GM23338 (cell line): ENCODE data around the gene TBRG4. TPM values are rescaled to one million over a fixed set of nuclear protein-coding genes. Genes with fewer than 3 reads are reported as not detected.

Experiments used
- ATAC-seq: fragments of 200-7000 bp; cut with Tn5 transposase; 3 replicates; pipeline ENCODE4 v1.9.1; 2020
- DNase-seq: peaks from one replicate; pipeline ENCODE4 v3.0.0-alpha.2; 2015; ENCODE audit warnings: low spot score
- H2AFZ ChIP-seq: fragments of 200-600 bp; sonication (generic); 2 replicates; pipeline ENCODE4 v1.8.0; 2016; ENCODE audit warnings: antibody characterized with exemption, mild to moderate bottlenecking, moderate library complexity
- H3F3A ChIP-seq: fragments of 200-600 bp; sonication (generic); replicated peaks from 2 replicates; pipeline ENCODE4 v1.8.0; 2017; ENCODE audit warnings: antibody characterized with exemption, mixed run types, low read depth
- H3K27ac ChIP-seq: fragments of 200-600 bp; sonication (generic); 2 replicates; pipeline ENCODE4 v1.6.1; 2016; ENCODE audit warnings: low read depth
- H3K27me3 ChIP-seq: fragments of 200-600 bp; sonication (generic); 2 replicates; pipeline ENCODE4 v1.8.0; 2016; ENCODE audit warnings: mild to moderate bottlenecking, mixed run types, moderate library complexity; ENCODE audit not compliant: insufficient read depth
- H3K36me3 ChIP-seq: fragments of 200-600 bp; sonication (generic); 2 replicates; pipeline ENCODE4 v1.8.0; 2016; ENCODE audit warnings: mild to moderate bottlenecking; ENCODE audit not compliant: insufficient read depth
- H3K4me1 ChIP-seq: fragments of 200-600 bp; sonication (generic); 2 replicates; pipeline ENCODE4 v1.8.0; 2016; ENCODE audit warnings: mild to moderate bottlenecking, moderate library complexity; ENCODE audit not compliant: insufficient read depth
- H3K4me2 ChIP-seq: fragments of 200-600 bp; sonication (generic); 2 replicates; pipeline ENCODE4 v1.7.1; 2017; ENCODE audit warnings: mixed run types
- H3K4me3 ChIP-seq: fragments of 200-600 bp; sonication (generic); 2 replicates; pipeline ENCODE4 v1.6.1; 2016; ENCODE audit warnings: mixed run types
- H3K79me2 ChIP-seq: fragments of 200-600 bp; sonication (generic); replicated peaks from 2 replicates; pipeline ENCODE4 v1.8.0; 2017; ENCODE audit warnings: mild to moderate bottlenecking; ENCODE audit not compliant: insufficient read depth
- H3K9me2 ChIP-seq: fragments of 200-600 bp; sonication (generic); 2 replicates; pipeline ENCODE4 v1.8.0; 2017; ENCODE audit not compliant: insufficient read depth
- H4K20me1 ChIP-seq: fragments of 200-600 bp; sonication (generic); replicated peaks from 2 replicates; pipeline ENCODE4 v1.8.0; 2017; ENCODE audit warnings: mild to moderate bottlenecking; ENCODE audit not compliant: insufficient read depth
- H3K27ac Mint-ChIP-seq: 2 replicates; pipeline ENCODE4 v1.8.0; 2020; ENCODE audit warnings: inconsistent platforms, mild to moderate bottlenecking, moderate library complexity, mixed read lengths
- H3K27me3 Mint-ChIP-seq: 3 replicates; pipeline ENCODE4 v1.8.0; 2022; ENCODE audit warnings: low read depth, mild to moderate bottlenecking, moderate library complexity, mixed read lengths, inconsistent platforms; ENCODE audit not compliant: insufficient read depth, poor library complexity
- H3K36me3 Mint-ChIP-seq: 3 replicates; pipeline ENCODE4 v1.8.0; 2021; ENCODE audit warnings: low read depth, mild to moderate bottlenecking, inconsistent platforms, moderate library complexity, mixed read lengths
- H3K4me1 Mint-ChIP-seq: 3 replicates; pipeline ENCODE4 v1.8.0; 2020; ENCODE audit warnings: mild to moderate bottlenecking, inconsistent platforms, mixed read lengths
- H3K4me3 Mint-ChIP-seq: 3 replicates; pipeline ENCODE4 v1.8.0; 2021; ENCODE audit warnings: moderate library complexity, mild to moderate bottlenecking, inconsistent platforms, mixed read lengths
- H3K9me3 Mint-ChIP-seq: 3 replicates; pipeline ENCODE4 v1.8.0; 2020; ENCODE audit warnings: moderate library complexity, mild to moderate bottlenecking, inconsistent platforms, mixed read lengths
- POLR2AphosphoS5 ChIP-seq: IDR thresholded peaks from 2 replicates; pipeline ENCODE4 v1.6.1; 2016; ENCODE audit warnings: antibody characterized with exemption, low read depth
- STAT1 ChIP-seq: IDR thresholded peaks from one replicate; pipeline ENCODE4 v1.6.1; 2016; ENCODE audit warnings: antibody characterized with exemption; ENCODE audit not compliant: unreplicated experiment
- ZNF331 ChIP-seq: fragments of 250-450 bp; sonication (Bioruptor Pico); IDR thresholded peaks from 2 replicates; pipeline ENCODE4 v1.5.0; 2020; ENCODE audit warnings: low read depth, mild to moderate bottlenecking, moderate library complexity
- ZNF462 ChIP-seq: fragments of 250-450 bp; sonication (Bioruptor Pico); IDR thresholded peaks from 2 replicates; pipeline ENCODE4 v1.5.0; 2020; ENCODE audit warnings: mild to moderate bottlenecking, moderate library complexity
- polyA plus RNA-seq: library from polyadenylated mRNA; unstranded; fragments of >200 nt; fragmentation: Nextera tagmentation; extraction: Ambion mirVana; gene quantifications from 2 replicates; pipeline ENCODE4 v1.2.1, GENCODE V29; 2016
- total RNA-seq: library from RNA; depleted of rRNA; stranded (reverse); fragments of >200 nt; shearing (Covaris generic); gene quantifications from 2 replicates; pipeline ENCODE4 v1.2.3, GENCODE V29; 2014
- TF ChIP-seq, protein P1 (sequence below): IDR thresholded peaks from one replicate; pipeline ENCODE4 v1.6.1; 2018; ENCODE audit warnings: antibody characterized with exemption; ENCODE audit not compliant: unreplicated experiment

Gene TBRG4
- total and polyA plus RNA-seq, 2 experiments from 2014 or later = 72.5 to 162 TPM

GRCh38 chr7:45106820-45107219 lies 4.7 kb downstream of the TBRG4 start (continued):
- TF ChIP-seq ZNF462 (CRISPR knock-in tag) (no peak), STAT1 (no peak), POLR2AphosphoS5 (no peak), ZNF331 (CRISPR knock-in tag) (no peak)

DNA sequence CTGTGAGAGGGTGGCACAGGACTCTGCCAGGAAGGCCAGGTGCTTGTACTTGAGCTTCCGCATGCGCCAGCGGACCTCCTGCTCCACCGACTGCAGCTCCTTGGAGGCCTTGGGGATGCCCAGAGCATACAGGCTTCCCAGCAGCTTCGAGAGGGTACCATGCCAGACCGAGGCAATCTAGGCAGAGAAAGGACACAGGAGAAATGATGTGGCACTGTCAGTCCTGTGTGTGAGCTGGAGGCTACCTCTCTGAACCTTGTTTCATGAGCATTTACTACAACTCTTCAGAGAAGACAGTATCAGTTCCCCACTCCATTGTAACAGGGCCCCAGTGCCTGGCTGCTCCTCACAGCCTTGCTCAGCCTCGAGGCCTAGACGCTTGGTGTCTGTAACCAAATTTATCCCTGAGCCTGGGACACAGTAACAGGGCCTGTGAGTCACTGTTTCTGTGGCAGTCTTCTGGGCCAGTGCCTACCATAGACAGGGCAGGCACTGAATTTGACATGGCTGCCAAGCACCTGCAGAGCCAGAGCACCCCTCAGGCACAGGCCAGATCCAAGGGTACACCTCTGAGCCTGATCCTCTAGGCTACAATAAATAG lies 5.8 kb downstream of the TBRG4 start:
- Histone ChIP-seq H4K20me1 (peaks cover 53% of the 10 kb centered on the region), H2AFZ (no peak overlapping the region), H3K4me2 (no peak overlapping the region), H3K9me2 (no peaks in the 10 kb centered on the region), H3K36me3 (peaks cover 62% of the 10 kb centered on the region), H3F3A (0 out of 2 replicates have a peak, but pooled peaks cover 1% of the 10 kb centered on the region), H3K27ac (no peak overlapping the region), H3K4me3 (no peak overlapping the region), H3K79me2 (peaks cover 48% of the 10 kb centered on the region), H3K27me3 (no peaks in the 10 kb centered on the region), H3K4me1 (0 out of 2 replicates have a peak, but pooled peaks cover 8% of the 10 kb centered on the region)
- no peak overlapping the region for H3K27ac Mint-ChIP-seq
- peaks cover 5% of the 10 kb centered on the region; the same call in 2 of the 3 replicates for H3K4me1 Mint-ChIP-seq
- peaks cover 86% of the 10 kb centered on the region for H3K36me3 Mint-ChIP-seq
- ATAC-seq (no peak), DNase-seq (no peak)
- no peak overlapping the region for H3K4me3 Mint-ChIP-seq
- H3K27me3 Mint-ChIP-seq = peaks cover 11% of the 10 kb centered on the region
- no peak for TF ChIP-seq ZNF462 (CRISPR knock-in tag)
- TF ChIP-seq POLR2AphosphoS5 = no peak
- TF ChIP-seq, protein P1, sequence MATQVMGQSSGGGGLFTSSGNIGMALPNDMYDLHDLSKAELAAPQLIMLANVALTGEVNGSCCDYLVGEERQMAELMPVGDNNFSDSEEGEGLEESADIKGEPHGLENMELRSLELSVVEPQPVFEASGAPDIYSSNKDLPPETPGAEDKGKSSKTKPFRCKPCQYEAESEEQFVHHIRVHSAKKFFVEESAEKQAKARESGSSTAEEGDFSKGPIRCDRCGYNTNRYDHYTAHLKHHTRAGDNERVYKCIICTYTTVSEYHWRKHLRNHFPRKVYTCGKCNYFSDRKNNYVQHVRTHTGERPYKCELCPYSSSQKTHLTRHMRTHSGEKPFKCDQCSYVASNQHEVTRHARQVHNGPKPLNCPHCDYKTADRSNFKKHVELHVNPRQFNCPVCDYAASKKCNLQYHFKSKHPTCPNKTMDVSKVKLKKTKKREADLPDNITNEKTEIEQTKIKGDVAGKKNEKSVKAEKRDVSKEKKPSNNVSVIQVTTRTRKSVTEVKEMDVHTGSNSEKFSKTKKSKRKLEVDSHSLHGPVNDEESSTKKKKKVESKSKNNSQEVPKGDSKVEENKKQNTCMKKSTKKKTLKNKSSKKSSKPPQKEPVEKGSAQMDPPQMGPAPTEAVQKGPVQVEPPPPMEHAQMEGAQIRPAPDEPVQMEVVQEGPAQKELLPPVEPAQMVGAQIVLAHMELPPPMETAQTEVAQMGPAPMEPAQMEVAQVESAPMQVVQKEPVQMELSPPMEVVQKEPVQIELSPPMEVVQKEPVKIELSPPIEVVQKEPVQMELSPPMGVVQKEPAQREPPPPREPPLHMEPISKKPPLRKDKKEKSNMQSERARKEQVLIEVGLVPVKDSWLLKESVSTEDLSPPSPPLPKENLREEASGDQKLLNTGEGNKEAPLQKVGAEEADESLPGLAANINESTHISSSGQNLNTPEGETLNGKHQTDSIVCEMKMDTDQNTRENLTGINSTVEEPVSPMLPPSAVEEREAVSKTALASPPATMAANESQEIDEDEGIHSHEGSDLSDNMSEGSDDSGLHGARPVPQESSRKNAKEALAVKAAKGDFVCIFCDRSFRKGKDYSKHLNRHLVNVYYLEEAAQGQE = no peak
- no peaks in the 10 kb centered on the region; the same call in 2 of the 3 replicates for H3K9me3 Mint-ChIP-seq
